Mammary epithelial cell (primary cell): ENCODE data around the gene GALNT10.

ENCODE experiments used
- CTCF ChIP-seq, 2 donors: IDR thresholded peaks in 1 of 2; conservative IDR thresholded peaks in 1 of 2; 2 replicates each; pipeline ENCODE4 v1.5.1; 2011 to 2012; ENCODE audit warnings: inconsistent platforms in 2 of 2, low read length in 2 of 2, mild to moderate bottlenecking in 2 of 2, control low read depth in 1 of 2, low read depth in 1 of 2; ENCODE audit not compliant: insufficient read depth in 1 of 2; ENCODE audit errors: extremely low read depth in 1 of 2
- EZH2 ChIP-seq: IDR thresholded peaks from 2 replicates; pipeline ENCODE4 v1.6.1; 2012; ENCODE audit warnings: low read length, inconsistent platforms, borderline replicate concordance

- TF ChIP-seq EZH2 (no peak), CTCF (conservative IDR thresholded peaks at IDR 0.05 in 1 of 2, IDR thresholded peaks at IDR 0.05 in 1 of 2; ENCODE audit: extremely low read depth in 1 of 2, insufficient read depth in 1 of 2, low read depth in 1 of 2, low read length in 2 of 2) (no peak)
Measured at GRCh38 chr5:154390746-154391359, 200.3 kb downstream of the GALNT10 start.
